ENCODE results near the gene ST8SIA5. TPM values are rescaled to one million over a fixed set of nuclear protein-coding genes. Genes with fewer than 3 reads are reported as not detected.

The ST8SIA5 gene
- total and polyA plus RNA-seq, 2 of the 13 experiments (the other 11 are each of a cell fraction or from before 2014, with no cell fraction given), result 0.07 to 0.20 TPM

GRCh38 chr18:46736135-46736534 is 20.7 kb downstream of the ST8SIA5 start:
- FAIRE-seq, result no peak
- Histone ChIP-seq H3K27ac (ENCODE audit: extremely low read length, insufficient read depth, low read length) (no peak overlapping the region), H3K9ac (ENCODE audit: insufficient read depth, low read depth, low read length) (no peak overlapping the region), H3K4me1 (ENCODE audit: insufficient read depth, low read length) (no peaks in the 10 kb centered on the region), H3K4me2 (ENCODE audit: low read depth, low read length) (no peak overlapping the region), H4K20me1 (ENCODE audit: insufficient read depth, low read length) (no peaks in the 10 kb centered on the region), H2AFZ (ENCODE audit: low read length) (no peak overlapping the region), H3K9me3 (ENCODE audit: low read length) (no peaks in the 10 kb centered on the region), H3K79me2 (ENCODE audit: insufficient read depth, low read length) (no peaks in the 10 kb centered on the region), H3K36me3 (replicated peaks in 1 of 2; ENCODE audit: control insufficient read depth in 1 of 2, insufficient read depth in 2 of 2, low read length in 2 of 2) (no peaks in the 10 kb centered on the region), H3K4me3 (replicated peaks in 1 of 3; ENCODE audit: insufficient read depth in 1 of 3, low read depth in 2 of 3, low read length in 3 of 3) (no peak overlapping the region), H3K27me3 (ENCODE audit: control insufficient read depth in 1 of 2, insufficient read depth in 2 of 2, low read length in 2 of 2) (peaks cover 0 to 3% of the 10 kb centered on the region in 2 experiments; a peak in 1 of 5 replicates)
- TF ChIP-seq AGO2 (optimal IDR thresholded peaks at IDR 0.05; ENCODE audit: low read depth, low read length), result no peak
- TF ChIP-seq RFX3 (CRISPR knock-in tag; IDR thresholded peaks at IDR 0.05), result no peak
- TF ChIP-seq ATAD3A (CRISPR knock-in tag; IDR thresholded peaks at IDR 0.05), result no peak
- TF ChIP-seq ZBTB49 (CRISPR knock-in tag; IDR thresholded peaks at IDR 0.05; ENCODE audit: borderline replicate concordance), result no peak
- no peak for TF ChIP-seq SMAD3 (CRISPR knock-in tag; IDR thresholded peaks at IDR 0.05)
- no peak for TF ChIP-seq CERS6 (CRISPR knock-in tag; IDR thresholded peaks at IDR 0.05)
- no peak for TF ChIP-seq ADNP (CRISPR knock-in tag; IDR thresholded peaks at IDR 0.05)
- TF ChIP-seq TBX3 (IDR thresholded peaks at IDR 0.05; ENCODE audit: borderline replicate concordance), result no peak
- no peak for TF ChIP-seq ZSCAN25 (CRISPR knock-in tag; IDR thresholded peaks at IDR 0.05)
- TF ChIP-seq POLR2AphosphoS2 (IDR thresholded peaks at IDR 0.05; ENCODE audit: low read depth, low read length), result no peak
- TF ChIP-seq SMC3 (IDR thresholded peaks at IDR 0.05; ENCODE audit: low read length), result no peak
- no peak for TF ChIP-seq ZBTB1 (CRISPR knock-in tag; IDR thresholded peaks at IDR 0.05; ENCODE audit: borderline replicate concordance)
- no peak for TF ChIP-seq ZSCAN20 (CRISPR knock-in tag; IDR thresholded peaks at IDR 0.05; ENCODE audit: borderline replicate concordance)
- TF ChIP-seq PATZ1 (CRISPR knock-in tag; IDR thresholded peaks at IDR 0.05), result no peak
- no peak for TF ChIP-seq RFX1 (IDR thresholded peaks at IDR 0.05)
- TF ChIP-seq ZNF7 (CRISPR knock-in tag; IDR thresholded peaks at IDR 0.05), result no peak
- no peak for TF ChIP-seq ZNF597 (CRISPR knock-in tag; IDR thresholded peaks at IDR 0.05)
- no TSS peak for BruUV-seq (replicated peaks)
- POLR2A ChIA-PET, result no interaction called here
- intact Hi-C loops (cut with micrococcal nuclease; ENCODE audit: unreplicated experiment), result no loop called here
- in situ Hi-C loops (cut with HindIII; ENCODE audit: extremely low pct_ligation_motif_present, low pct_unique_long_range_greater_than_20kb), result no loop called here
- CTCF ChIA-PET (ENCODE audit: low intra/inter-chr PET ratio, low total read pairs), result no interaction called here
- no peak for ATAC-seq
- DNase-seq (ENCODE audit: low spot score), result no peak
- under 1% methylated on average over 5 of the region's 5 CpGs for WGBS (ENCODE audit: low lambda C conversion rate)
